Measurements from ENCODE around the gene UBE4A.
A peak's percentile ranks its signal among the peaks of the same experiment; 100 is the strongest.

The UBE4A gene

GRCh38 chr11:118359295-118359958, at the start of gene UBE4A:
UBE4A (plus strand) TSS chr11:118359600; CDS start chr11:118365081, 5,481 bp downstream.
- peak; percentile 97 for DNase-seq (ENCODE audit: low spot score)
- Mint-ChIP-seq H3K4me3 (peak within 1 kb of the TSS; percentile 97), H3K9me3 (no peaks in the 10 kb centered on the region), H3K36me3 (ENCODE audit: low read depth) (peaks cover 18% of the 10 kb centered on the region), H3K4me1 (ENCODE audit: low read depth) (peaks cover 30% of the 10 kb centered on the region), H3K27me3 (ENCODE audit: low read depth) (no peaks in the 10 kb centered on the region), H3K27ac (peak within 1 kb of the TSS; percentile 94)

- no peak for DNase-seq (ENCODE audit: low spot score)
- peaks cover 84% of the 10 kb centered on the region for H3K36me3 Mint-ChIP-seq (ENCODE audit: low read depth)
- no peaks in the 10 kb centered on the region for H3K27me3 Mint-ChIP-seq (ENCODE audit: low read depth)
- peak overlapping the region; percentile 13 for H3K4me3 Mint-ChIP-seq
- no peaks in the 10 kb centered on the region for H3K9me3 Mint-ChIP-seq
- H3K4me1 Mint-ChIP-seq (ENCODE audit: low read depth), result peaks cover 61% of the 10 kb centered on the region
- H3K27ac Mint-ChIP-seq, result peak overlapping the region; percentile 50
These were observed 49.1 kb upstream of the UBE4A start for GRCh38 chr11:118310271-118310670.

GRCh38 chr11:118310781-118311485, 48.5 kb upstream of the UBE4A start:
- no peaks in the 10 kb centered on the region for H3K9me3 Mint-ChIP-seq
- H3K27ac Mint-ChIP-seq, result peak overlapping the region; percentile 35
- peak overlapping the region; percentile 2 for H3K4me3 Mint-ChIP-seq

GRCh38 chr11:118311518-118311917, 47.9 kb upstream of the UBE4A start:
- no peak for DNase-seq (ENCODE audit: low spot score)
- H3K36me3 Mint-ChIP-seq (ENCODE audit: low read depth), result peaks cover 87% of the 10 kb centered on the region
- H3K27ac Mint-ChIP-seq, result no peak overlapping the region
- no peak overlapping the region for H3K4me3 Mint-ChIP-seq
- peaks cover 68% of the 10 kb centered on the region for H3K4me1 Mint-ChIP-seq (ENCODE audit: low read depth)
- no peaks in the 10 kb centered on the region for H3K9me3 Mint-ChIP-seq
- H3K27me3 Mint-ChIP-seq (ENCODE audit: low read depth), result no peaks in the 10 kb centered on the region

More at GRCh38 chr11:118310781-118311485, 48.5 kb upstream of the UBE4A start:
- H3K4me1 Mint-ChIP-seq (ENCODE audit: low read depth), result peaks cover 64% of the 10 kb centered on the region
- no peaks in the 10 kb centered on the region for H3K27me3 Mint-ChIP-seq (ENCODE audit: low read depth)
- DNase-seq (ENCODE audit: low spot score), result no peak
- peaks cover 84% of the 10 kb centered on the region for H3K36me3 Mint-ChIP-seq (ENCODE audit: low read depth)

- H3K27me3 Mint-ChIP-seq (ENCODE audit: low read depth), result no peaks in the 10 kb centered on the region
- no peak for DNase-seq (ENCODE audit: low spot score)
- no peak overlapping the region for H3K4me3 Mint-ChIP-seq
- peaks cover 67% of the 10 kb centered on the region for H3K4me1 Mint-ChIP-seq (ENCODE audit: low read depth)
- peaks cover 3% of the 10 kb centered on the region for H3K9me3 Mint-ChIP-seq
- H3K27ac Mint-ChIP-seq, result peak overlapping the region; percentile 66
- peaks cover 84% of the 10 kb centered on the region for H3K36me3 Mint-ChIP-seq (ENCODE audit: low read depth)
These were observed 47.1 kb upstream of the UBE4A start for GRCh38 chr11:118312328-118312727.

GRCh38 chr11:118313242-118313641, 46.2 kb upstream of the UBE4A start:
- H3K27ac Mint-ChIP-seq, result peak overlapping the region; percentile 21
- H3K4me3 Mint-ChIP-seq, result no peak overlapping the region
- DNase-seq (ENCODE audit: low spot score), result no peak
- H3K9me3 Mint-ChIP-seq, result peaks cover 4% of the 10 kb centered on the region
- no peaks in the 10 kb centered on the region for H3K27me3 Mint-ChIP-seq (ENCODE audit: low read depth)
- H3K4me1 Mint-ChIP-seq (ENCODE audit: low read depth), result peaks cover 65% of the 10 kb centered on the region
- H3K36me3 Mint-ChIP-seq (ENCODE audit: low read depth), result peaks cover 82% of the 10 kb centered on the region

GRCh38 chr11:118314988-118315411, 44.4 kb upstream of the UBE4A start:
- peak overlapping the region; percentile 80 for H3K4me3 Mint-ChIP-seq

GRCh38 chr11:118318124-118318523, 41.3 kb upstream of the UBE4A start:
- Mint-ChIP-seq H3K27ac (peak overlapping the region; percentile 35), H3K9me3 (peaks cover 4% of the 10 kb centered on the region), H3K4me3 (peak overlapping the region; percentile 14), H3K27me3 (ENCODE audit: low read depth) (no peaks in the 10 kb centered on the region), H3K4me1 (ENCODE audit: low read depth) (peaks cover 68% of the 10 kb centered on the region), H3K36me3 (ENCODE audit: low read depth) (peaks cover 49% of the 10 kb centered on the region)
- DNase-seq (ENCODE audit: low spot score), result no peak

More at GRCh38 chr11:118314988-118315411, 44.4 kb upstream of the UBE4A start:
- DNase-seq (ENCODE audit: low spot score), result no peak
- peaks cover 4% of the 10 kb centered on the region for H3K9me3 Mint-ChIP-seq
- peaks cover 71% of the 10 kb centered on the region for H3K4me1 Mint-ChIP-seq (ENCODE audit: low read depth)
- peaks cover 76% of the 10 kb centered on the region for H3K36me3 Mint-ChIP-seq (ENCODE audit: low read depth)
- peak overlapping the region; percentile 98 for H3K27ac Mint-ChIP-seq
- no peaks in the 10 kb centered on the region for H3K27me3 Mint-ChIP-seq (ENCODE audit: low read depth)

GRCh38 chr11:118318581-118319336, 40.6 kb upstream of the UBE4A start:
- peaks cover 66% of the 10 kb centered on the region for H3K4me1 Mint-ChIP-seq (ENCODE audit: low read depth)
- no peak for DNase-seq (ENCODE audit: low spot score)
- H3K36me3 Mint-ChIP-seq (ENCODE audit: low read depth), result peaks cover 47% of the 10 kb centered on the region
- H3K4me3 Mint-ChIP-seq, result peak overlapping the region; percentile 3
- peak overlapping the region; percentile 45 for H3K27ac Mint-ChIP-seq
- no peaks in the 10 kb centered on the region for H3K27me3 Mint-ChIP-seq (ENCODE audit: low read depth)
- peaks cover 4% of the 10 kb centered on the region for H3K9me3 Mint-ChIP-seq

- no peaks in the 10 kb centered on the region for H3K27me3 Mint-ChIP-seq (ENCODE audit: low read depth)
- peaks cover 42% of the 10 kb centered on the region for H3K36me3 Mint-ChIP-seq (ENCODE audit: low read depth)
- peak overlapping the region; percentile 45 for H3K27ac Mint-ChIP-seq
- peaks cover 61% of the 10 kb centered on the region for H3K4me1 Mint-ChIP-seq (ENCODE audit: low read depth)
- H3K9me3 Mint-ChIP-seq, result peaks cover 4% of the 10 kb centered on the region
- peak overlapping the region; percentile 3 for H3K4me3 Mint-ChIP-seq
- DNase-seq (ENCODE audit: low spot score), result no peak
These were observed 40.1 kb upstream of the UBE4A start for GRCh38 chr11:118319337-118319707.

GRCh38 chr11:118320515-118320914, 38.9 kb upstream of the UBE4A start:
- H3K9me3 Mint-ChIP-seq, result peaks cover 4% of the 10 kb centered on the region

GRCh38 chr11:118321386-118322082, 37.9 kb upstream of the UBE4A start:
- Mint-ChIP-seq H3K27me3 (ENCODE audit: low read depth) (no peaks in the 10 kb centered on the region), H3K9me3 (peaks cover 4% of the 10 kb centered on the region), H3K36me3 (ENCODE audit: low read depth) (peaks cover 25% of the 10 kb centered on the region), H3K4me1 (ENCODE audit: low read depth) (peaks cover 45% of the 10 kb centered on the region), H3K27ac (peak overlapping the region; percentile 49), H3K4me3 (no peak overlapping the region)
- no peak for DNase-seq (ENCODE audit: low spot score)

More at GRCh38 chr11:118320515-118320914, 38.9 kb upstream of the UBE4A start:
- peaks cover 54% of the 10 kb centered on the region for H3K4me1 Mint-ChIP-seq (ENCODE audit: low read depth)
- peaks cover 33% of the 10 kb centered on the region for H3K36me3 Mint-ChIP-seq (ENCODE audit: low read depth)
- no peak for DNase-seq (ENCODE audit: low spot score)
- no peak overlapping the region for H3K4me3 Mint-ChIP-seq
- H3K27me3 Mint-ChIP-seq (ENCODE audit: low read depth), result no peaks in the 10 kb centered on the region
- H3K27ac Mint-ChIP-seq, result peak overlapping the region; percentile 41

- Mint-ChIP-seq H3K27ac (no peak overlapping the region), H3K27me3 (ENCODE audit: low read depth) (no peaks in the 10 kb centered on the region), H3K4me3 (no peak overlapping the region), H3K36me3 (ENCODE audit: low read depth) (peaks cover 18% of the 10 kb centered on the region), H3K4me1 (ENCODE audit: low read depth) (peaks cover 37% of the 10 kb centered on the region), H3K9me3 (no peaks in the 10 kb centered on the region)
- DNase-seq (ENCODE audit: low spot score), result no peak
These were observed 36.7 kb upstream of the UBE4A start for GRCh38 chr11:118322721-118323120.
